Muscle of back (tissue), 11 donors: Measurements from ENCODE around the gene TSPAN7. TPM values are rescaled to one million over a fixed set of nuclear protein-coding genes. Genes with fewer than 3 reads are reported as not detected.
A peak's percentile ranks its signal among the peaks of the same experiment; 100 is the strongest.

Experiments
- DNase-seq, 3 donors: peaks; one replicate each; pipeline versions ENCODE4 v3.0.0 to v3.0.0-alpha.2; 2013
- polyA plus RNA-seq, 10 donors: library from polyadenylated mRNA; unstranded; fragments of 120-200 nt; gene quantifications; one replicate each; pipeline ENCODE4 v1.2.1, GENCODE V29; 2013; ENCODE audit not compliant: insufficient read length in 10 of 10

The TSPAN7 gene
- polyA plus RNA-seq, 10 donors = 79.7 to 142 (median 122) TPM

- no peak for DNase-seq
Measured at GRCh38 chrX:38675856-38676255, 114.5 kb downstream of the TSPAN7 start.

DNA sequence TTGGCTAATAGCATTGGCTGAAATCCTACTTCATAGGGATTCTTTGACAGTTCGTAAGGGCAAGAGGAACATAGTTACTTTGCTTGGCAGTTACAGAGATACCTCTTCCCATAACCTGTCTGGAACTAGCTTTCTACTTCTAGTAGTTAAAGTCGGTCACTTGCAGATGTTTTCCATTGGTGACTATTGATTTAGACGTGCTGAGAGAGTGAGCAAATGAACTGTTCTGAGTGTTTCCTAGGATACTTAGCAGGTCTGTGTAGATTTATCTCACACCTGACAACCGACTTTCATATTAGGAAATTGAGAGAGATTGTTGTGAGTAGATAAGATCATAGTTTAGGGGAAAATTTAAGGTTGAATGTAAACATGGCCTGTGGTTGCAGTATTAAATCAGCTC lies 116.8 kb downstream of the TSPAN7 start:
- no peak for DNase-seq

GRCh38 chrX:38678821-38679220 lies 117.5 kb downstream of the TSPAN7 start:
- DNase-seq = no peak

- DNase-seq = no peak
Measured at GRCh38 chrX:38679695-38680094, 118.4 kb downstream of the TSPAN7 start.

DNA sequence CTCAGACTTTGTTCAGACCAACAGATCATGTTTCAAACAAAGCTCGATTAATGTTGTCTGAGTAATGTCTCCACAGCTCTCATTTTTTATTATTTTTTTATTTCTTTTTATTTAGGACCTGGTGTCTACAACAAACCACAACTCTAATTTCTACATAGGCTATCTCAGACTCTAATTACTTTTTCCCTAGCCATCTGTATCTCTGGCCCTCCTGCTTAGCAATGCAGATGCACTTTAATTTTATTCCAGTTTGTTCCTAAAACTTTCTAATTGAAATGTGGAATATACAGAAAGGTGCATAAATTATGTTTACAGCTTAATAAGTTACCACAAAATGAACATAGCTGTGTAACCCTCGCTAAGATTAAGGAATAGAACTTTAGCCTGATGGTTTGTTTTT lies 120.8 kb downstream of the TSPAN7 start:
- no peak for DNase-seq

DNA sequence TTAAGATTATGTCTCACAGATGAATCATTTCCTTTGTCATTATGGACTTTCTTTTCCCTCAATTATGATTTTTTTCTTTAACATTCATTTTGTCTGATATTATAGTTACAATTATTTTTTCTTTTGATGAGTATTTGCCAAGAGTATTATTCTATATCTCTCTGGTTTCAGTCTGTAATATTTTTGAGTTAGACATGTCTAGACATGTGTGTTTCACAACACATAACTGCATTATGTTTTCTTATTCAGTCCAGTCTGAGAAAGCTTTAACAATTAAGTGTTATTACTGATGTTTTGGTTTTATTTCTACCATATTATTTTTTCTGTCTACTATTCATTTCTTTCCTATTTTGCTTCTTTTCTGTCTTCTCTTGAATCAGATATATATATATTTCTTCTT lies 131.6 kb downstream of the TSPAN7 start:
- no peak for DNase-seq

DNA sequence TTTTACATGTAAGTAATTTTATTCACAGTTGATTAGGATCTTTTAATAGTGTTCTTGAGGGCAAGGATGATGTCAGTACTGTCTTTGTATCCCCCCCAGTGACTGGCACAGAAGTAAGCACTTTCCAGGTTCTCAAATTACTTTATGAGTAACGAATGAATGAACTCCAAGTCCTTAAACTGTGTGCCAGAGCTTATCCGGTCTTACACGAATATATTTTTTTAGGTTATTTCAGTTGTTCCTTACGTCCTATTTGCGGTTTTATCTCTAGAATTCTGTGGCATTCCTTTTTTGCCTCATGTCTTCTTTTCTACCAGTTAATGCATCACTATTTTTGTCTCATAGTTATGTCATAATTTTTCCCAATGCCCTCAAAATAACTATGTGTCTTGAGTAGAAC lies 133.1 kb downstream of the TSPAN7 start:
- no peak for DNase-seq

GRCh38 chrX:38697461-38697860 lies 136.1 kb downstream of the TSPAN7 start:
- DNase-seq = no peak

DNA sequence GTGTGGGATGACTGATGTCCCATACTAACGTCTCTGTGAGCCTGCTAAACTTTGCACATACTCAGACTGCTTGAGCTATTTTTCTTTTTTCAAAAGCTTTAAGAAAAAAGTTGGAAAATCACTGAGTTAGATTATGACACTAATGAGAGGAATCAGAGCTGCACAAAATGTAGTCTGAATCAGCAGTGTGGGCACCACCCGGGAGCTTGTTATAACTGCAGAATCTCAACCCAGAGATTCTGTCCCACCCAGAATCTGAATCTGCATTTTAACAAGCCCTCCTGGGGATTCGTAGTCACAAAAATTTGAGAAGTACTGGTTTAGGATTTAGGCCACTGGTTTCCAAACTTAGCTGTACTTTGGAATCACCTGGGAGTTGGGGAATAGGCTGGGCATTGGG lies 137.8 kb downstream of the TSPAN7 start:
- no peak for DNase-seq

DNA sequence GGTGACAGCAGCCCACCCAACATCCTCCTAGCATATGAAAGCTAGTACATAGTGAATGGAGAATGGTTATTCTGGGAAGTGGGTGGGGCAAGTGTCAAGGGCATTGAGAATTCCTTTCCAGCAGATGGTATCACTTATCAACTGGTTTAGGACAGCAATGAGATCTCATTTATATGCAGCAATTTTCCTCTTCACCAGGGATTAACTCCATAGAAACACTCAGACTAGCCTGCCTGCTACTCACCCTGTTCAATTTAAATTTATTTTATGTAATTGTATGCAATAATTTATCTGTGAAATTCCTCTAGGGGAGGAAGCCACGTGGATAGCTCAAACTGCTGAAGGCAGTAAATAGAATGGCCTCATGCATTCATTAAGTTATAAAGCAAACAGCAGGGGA lies 138.4 kb downstream of the TSPAN7 start:
- peak in 2 of 3 donors; percentile 15 to 26 for DNase-seq

GRCh38 chrX:38701073-38701472 lies 139.7 kb downstream of the TSPAN7 start:
- DNase-seq = no peak

GRCh38 chrX:38704146-38704882 lies 143.0 kb downstream of the TSPAN7 start:
- no peak for DNase-seq

GRCh38 chrX:38717871-38718270 lies 156.5 kb downstream of the TSPAN7 start:
- no peak for DNase-seq

DNA sequence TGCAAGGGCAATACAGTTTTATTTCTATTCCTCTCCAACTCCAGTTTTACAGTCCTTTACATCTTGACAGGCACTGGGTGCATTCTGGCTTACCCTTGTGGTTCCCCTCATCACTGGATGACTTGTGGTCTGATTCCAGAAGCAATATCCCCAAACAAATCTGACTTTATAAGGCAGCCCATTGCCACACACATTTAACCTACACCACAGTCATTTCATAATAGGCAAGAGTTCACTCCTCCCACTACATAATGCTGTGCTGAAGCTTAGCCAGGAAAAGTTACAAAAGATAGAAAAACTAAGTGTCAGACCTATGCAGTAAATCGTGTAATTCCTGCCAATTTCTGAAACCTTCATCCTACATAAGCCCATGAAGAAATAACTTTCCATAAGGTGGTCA lies 157.0 kb downstream of the TSPAN7 start:
- no peak for DNase-seq

DNA sequence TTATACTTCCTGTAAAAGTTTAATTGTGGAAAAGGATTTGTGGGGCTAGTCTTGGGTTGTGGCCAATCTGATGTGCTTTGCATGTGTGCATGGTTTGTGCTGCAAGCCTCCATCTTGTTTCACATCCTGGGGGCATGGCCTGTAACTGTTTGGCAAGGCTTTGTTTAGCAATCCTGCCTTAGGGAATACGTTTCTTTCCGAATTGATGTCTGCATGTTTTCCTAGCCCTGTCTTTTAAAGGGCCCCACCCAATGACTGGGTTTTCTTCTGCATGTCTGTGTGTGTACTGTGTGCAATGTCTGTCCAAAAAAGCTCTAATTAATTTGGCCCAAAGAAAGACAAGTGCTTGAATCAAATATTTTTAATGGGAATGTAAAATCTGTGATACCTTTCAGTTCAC lies 165.3 kb downstream of the TSPAN7 start:
- DNase-seq = peak in 2 of 3 donors; percentile 0 to 7

DNA sequence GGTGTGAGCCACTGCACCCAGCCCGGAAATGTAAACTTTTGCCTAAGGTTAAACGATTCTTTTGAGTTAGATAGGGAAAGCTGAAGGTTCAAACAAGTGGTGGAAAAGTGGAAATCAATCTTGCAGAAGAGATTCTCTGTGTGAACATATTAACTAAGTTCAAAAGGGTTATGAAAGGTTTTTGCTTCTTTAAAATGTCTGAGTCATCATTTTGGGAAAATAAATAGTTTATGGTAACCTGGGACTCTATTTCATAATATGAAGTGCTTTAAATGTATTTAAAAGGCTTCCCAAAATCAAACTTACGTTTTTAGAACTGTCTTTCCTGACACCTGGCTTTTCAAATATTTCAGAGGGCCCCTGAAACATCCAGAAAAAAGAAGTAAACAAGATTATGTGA lies 166.3 kb downstream of the TSPAN7 start:
- DNase-seq = no peak

GRCh38 chrX:38732866-38733265 lies 171.5 kb downstream of the TSPAN7 start:
- no peak for DNase-seq

Other genes with a start within 250 kb of the TSPAN7 start
- 10 to 100 TPM in 1 of 10 donors, 1 to 10 TPM in 9; 4.4 to 10.4 (median 6.5) TPM for gene RPGR, start 234.0 kb upstream of the TSPAN7 start, polyA plus RNA-seq
- under 1 TPM in 1 of 10 donors, not detected in 9; 0.20 TPM for gene OTC, start 208.9 kb upstream of the TSPAN7 start, polyA plus RNA-seq
- gene MID1IP1, start 239.9 kb downstream of the TSPAN7 start, polyA plus RNA-seq = 10 to 100 TPM in 6 of 10 donors, 1 to 10 TPM in 4; 7.1 to 18.7 (median 10.7) TPM